ENCODE results near the gene SEMA7A. TPM values are rescaled to one million over a fixed set of nuclear protein-coding genes. Genes with fewer than 3 reads are reported as not detected.

The SEMA7A gene
- total RNA-seq, 1 experiment from 2014 or later: 0.20 TPM

GRCh38 chr15:74389241-74390048, 44.3 kb downstream of the SEMA7A start:
- DNase-seq (ENCODE audit: extremely low read depth, low read depth): no peak

- DNase-seq (ENCODE audit: extremely low read depth, low read depth): no peak
Observed at GRCh38 chr15:74388363-74388951, 45.3 kb downstream of the SEMA7A start.

GRCh38 chr15:74387621-74388362, 46.0 kb downstream of the SEMA7A start:
- no peak for DNase-seq (ENCODE audit: extremely low read depth, low read depth)

DNA sequence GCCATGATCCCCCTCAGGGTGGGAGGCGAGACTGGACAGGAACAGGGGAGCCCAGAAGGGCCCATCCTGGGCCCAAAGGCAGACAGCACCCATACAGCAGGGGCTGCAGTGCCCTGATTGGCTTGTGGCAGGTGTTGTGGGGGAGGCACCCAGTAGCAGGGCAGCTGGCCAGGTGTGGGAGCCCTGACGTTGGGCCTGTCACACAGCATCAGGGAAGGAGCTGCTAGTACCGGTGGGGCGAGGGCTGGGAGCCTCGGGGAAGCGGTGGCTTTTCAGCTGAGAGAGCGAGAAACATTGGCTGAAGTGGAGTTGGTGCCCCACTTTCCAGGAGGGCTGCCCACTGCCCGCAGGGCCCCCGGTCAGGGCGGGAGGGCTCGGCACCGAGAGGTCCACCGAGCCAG, 46.6 kb downstream of the SEMA7A start:
- DNase-seq (ENCODE audit: extremely low read depth, low read depth): no peak

DNA sequence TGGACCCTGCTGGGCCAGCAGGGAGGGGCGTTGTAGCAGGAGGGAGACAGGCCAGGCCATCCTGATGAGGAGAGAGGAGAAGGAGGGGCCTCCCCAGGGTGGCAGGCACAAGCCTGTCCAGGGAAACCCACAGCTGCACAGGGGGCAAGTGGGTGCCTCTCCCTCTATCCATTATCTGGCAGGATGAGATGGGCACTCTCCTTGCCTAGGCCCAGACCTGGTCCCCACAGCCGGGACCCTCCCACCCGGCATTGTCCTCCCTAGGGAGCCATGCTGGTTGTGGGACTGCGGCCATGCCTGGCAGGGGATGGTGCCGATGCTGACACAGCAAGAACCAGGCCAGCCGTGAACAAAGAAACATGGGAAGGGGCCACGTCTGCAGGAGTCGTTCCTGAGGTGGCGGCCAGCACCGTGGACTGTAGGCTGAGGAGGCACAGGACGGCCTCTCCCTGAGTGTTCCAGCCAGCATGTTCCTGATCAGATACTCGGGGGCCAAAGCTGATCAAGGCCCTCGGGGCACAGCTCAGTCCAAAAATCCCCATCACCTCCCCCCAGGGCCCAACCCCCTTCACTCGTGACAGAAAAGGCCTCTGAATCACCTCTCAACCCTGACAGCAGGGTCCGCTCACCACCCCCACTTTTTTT, 47.1 kb downstream of the SEMA7A start:
- no peak for DNase-seq (ENCODE audit: extremely low read depth, low read depth)

GRCh38 chr15:74385733-74386132, 48.0 kb downstream of the SEMA7A start:
- no peak for DNase-seq (ENCODE audit: extremely low read depth, low read depth)

DNA sequence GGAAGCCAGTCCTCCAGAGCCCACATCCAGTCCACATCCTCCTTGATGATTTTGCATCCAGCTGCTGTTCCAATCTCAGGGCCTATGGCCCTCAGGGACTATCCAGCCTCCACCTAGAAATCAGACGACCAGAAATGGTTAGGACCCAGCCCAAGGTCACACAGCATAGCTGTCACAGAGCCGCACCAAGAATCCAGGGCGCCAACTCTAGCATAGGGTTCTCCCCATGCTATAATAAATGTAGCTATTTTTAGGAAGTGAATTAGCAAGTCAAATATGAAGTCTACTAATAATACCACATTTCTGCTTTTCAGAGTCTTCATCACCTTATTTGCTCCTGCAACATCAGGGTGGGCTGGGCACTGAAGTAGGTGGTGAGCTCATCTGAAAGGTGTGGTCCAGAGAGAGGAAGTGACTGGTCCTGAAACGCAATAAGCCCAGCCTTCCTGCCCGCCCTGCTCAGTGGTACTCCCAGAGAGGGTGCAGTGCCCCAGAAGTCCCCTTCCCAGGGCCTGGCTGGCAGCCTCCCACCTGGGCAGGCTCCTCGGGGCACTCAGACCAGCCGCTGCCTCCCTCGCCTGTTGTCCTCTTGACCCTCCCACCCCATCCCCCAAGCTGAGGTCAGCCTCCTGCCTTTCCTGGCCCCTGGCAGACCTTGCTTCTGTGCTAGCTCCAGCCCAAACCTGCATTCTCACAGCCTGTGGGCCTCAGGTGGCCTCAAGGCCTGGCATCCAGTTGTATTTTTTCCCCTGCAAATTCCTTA, 48.7 kb downstream of the SEMA7A start:
- DNase-seq (ENCODE audit: extremely low read depth, low read depth): no peak

GRCh38 chr15:74384566-74384880, 49.2 kb downstream of the SEMA7A start:
- DNase-seq (ENCODE audit: extremely low read depth, low read depth): no peak

DNA sequence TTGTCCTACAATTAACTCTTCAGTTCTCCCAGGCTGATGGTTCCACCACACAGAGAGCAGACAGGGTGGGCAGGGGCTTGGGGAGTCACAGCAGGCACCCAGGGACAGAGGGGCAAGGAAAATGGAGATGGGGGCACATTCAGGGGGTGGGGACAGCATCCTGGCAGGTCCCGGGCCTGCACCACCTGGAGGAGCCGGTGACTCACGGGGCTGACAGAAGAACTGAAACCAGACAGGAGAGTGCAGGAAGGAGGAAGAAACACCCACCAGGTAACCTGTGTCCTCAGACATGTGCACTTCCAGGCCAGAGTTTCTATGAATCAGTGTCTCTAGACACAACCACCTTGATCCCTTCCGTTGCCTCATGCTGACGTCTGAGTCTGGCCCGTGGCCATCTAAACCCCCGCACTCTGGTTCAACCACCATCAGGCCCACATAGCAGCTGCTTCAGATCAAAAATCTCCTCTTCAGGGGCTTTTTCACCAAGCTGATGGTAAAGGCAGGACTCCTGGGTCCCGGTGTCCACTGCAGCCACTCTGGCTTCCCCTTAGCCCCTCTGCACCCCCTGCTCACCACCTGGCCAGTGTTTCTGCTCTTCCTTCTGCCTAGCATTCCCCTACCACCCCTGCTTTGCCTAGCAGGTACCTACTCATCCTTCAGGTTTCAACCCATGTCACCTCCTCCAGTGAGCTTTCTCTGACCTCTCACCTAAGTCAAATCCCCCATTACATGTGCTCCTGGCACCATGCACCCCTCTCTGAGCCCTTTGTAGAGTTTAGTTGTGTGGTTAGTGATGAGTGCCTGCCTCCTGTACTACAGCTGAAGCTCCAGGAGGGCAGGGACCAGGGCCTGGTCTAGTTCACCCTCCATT, 49.8 kb downstream of the SEMA7A start:
- DNase-seq (ENCODE audit: extremely low read depth, low read depth): no peak

DNA sequence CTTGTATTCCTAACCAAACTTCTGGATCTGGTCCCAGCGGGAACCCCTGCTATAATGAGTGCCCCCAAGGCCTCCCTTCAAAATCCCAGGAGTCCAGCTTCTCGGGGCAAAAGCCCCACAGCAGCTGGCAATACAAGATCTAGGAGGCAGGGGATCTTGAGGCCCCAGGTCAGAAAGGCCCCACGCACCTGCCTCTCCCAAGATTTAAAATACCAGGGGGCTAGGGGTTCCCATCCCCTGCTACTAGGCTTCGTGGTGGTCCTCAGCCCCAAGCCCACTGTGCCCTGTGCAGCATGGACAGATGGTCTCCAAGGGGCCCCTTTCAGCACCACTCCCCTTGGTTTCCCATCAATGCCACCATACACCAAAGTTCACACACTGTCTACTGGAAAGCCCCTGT, 50.5 kb downstream of the SEMA7A start:
- no peak for DNase-seq (ENCODE audit: extremely low read depth, low read depth)

DNA sequence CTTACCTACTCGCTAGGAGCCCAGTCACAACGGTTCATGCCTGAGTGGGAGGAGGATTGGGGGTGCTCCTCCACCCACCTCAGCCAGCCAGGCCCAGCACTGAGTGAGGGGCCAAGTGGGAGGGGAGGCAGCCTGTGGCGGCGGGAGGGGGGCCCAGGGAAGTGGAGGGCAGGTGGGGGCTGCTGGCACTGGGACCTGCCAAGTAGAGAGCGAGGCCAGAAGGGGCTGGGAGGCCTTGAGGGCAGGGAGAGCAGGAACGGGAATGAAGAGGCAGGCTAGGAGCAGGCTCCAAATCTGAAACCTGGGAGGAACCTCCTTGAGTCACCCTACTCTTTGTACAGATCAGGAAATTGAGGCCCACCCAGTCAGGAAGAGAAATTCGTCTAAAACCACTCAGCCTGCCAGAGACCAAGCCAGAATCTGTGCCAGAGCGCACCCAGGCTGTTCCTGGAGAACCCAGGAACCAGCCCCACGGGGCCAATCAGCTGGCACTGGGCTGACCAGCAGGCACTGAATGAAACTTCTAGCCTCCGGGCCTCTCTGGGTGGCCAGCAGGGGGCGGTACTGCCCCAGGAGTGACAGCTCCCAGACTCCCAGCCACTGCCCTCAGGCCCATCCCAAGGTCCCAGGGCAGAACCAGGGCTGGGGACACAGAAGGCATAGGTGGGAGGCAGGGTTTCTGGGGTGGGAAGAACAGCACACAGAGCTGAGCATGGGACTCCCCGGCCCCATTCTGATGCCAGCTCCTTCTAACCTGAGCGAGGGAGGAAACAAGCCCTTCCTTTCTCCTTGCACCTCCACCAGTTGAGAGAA, 51.5 kb downstream of the SEMA7A start:
- peak; percentile 75 for DNase-seq (ENCODE audit: extremely low read depth, low read depth)

DNA sequence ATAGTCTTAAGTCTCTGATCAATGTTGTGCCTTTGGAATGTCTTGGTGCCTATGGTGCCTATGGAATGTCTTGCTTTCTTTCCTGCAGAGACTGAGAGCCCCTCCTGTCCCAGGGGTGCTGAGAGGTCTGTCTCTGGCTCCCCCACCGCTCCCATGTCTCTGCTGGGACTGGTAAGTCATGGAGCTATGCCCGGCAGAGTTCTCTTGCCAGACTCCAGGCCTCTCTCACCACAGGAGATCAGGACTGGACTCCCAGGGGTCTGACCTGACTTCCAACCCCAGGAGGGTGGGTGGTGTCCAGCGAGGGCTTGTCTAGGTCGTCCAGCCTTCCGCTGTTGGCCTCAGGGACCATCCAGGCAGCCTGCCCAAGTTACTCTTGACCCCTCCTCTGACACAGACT, 52.3 kb downstream of the SEMA7A start:
- no peak for DNase-seq (ENCODE audit: extremely low read depth, low read depth)

- DNase-seq (ENCODE audit: extremely low read depth, low read depth): no peak
Observed at GRCh38 chr15:74381190-74381453, 52.6 kb downstream of the SEMA7A start.

DNA sequence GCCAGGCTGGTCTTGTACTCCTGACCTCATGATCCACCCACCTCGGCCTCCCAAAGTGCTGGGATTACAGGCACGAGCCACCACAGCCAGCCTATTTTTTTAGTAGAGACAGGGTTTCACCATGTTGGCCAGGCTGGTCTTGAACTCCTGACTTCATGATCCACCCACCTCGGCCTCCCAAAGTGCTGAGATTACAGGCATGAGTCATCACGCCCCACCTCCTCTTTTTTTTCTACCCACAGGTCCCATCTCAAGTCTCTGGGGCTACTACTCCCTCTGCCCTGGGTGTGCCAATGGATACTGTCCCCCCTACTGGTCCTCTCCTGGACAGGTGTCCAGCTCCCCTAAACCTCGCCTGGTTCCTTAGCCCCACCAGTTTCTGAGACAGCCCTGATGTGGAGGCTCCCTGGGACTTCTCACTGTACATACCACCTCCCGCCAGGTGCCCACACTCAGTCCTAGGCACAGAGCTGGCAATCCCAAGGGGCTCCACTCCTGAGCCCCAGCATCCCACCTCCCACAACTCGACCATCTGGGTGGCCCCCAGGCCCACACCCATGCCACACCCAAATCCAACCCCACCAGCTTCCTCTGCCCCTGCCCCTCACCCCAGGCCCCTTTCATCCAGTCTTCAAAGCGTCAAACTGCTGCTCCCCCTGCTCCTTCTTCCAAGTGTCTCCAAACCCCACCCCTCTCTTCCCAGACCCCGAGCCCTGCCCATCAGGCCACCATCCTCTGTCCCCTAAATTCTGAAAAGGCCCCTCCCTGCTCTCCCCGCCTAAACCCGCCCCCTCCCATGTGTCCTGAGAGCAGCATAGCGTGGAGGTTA, 53.2 kb downstream of the SEMA7A start:
- DNase-seq (ENCODE audit: extremely low read depth, low read depth): no peak

GRCh38 chr15:74378848-74379247, 54.9 kb downstream of the SEMA7A start:
- no peak for DNase-seq (ENCODE audit: extremely low read depth, low read depth)

DNA sequence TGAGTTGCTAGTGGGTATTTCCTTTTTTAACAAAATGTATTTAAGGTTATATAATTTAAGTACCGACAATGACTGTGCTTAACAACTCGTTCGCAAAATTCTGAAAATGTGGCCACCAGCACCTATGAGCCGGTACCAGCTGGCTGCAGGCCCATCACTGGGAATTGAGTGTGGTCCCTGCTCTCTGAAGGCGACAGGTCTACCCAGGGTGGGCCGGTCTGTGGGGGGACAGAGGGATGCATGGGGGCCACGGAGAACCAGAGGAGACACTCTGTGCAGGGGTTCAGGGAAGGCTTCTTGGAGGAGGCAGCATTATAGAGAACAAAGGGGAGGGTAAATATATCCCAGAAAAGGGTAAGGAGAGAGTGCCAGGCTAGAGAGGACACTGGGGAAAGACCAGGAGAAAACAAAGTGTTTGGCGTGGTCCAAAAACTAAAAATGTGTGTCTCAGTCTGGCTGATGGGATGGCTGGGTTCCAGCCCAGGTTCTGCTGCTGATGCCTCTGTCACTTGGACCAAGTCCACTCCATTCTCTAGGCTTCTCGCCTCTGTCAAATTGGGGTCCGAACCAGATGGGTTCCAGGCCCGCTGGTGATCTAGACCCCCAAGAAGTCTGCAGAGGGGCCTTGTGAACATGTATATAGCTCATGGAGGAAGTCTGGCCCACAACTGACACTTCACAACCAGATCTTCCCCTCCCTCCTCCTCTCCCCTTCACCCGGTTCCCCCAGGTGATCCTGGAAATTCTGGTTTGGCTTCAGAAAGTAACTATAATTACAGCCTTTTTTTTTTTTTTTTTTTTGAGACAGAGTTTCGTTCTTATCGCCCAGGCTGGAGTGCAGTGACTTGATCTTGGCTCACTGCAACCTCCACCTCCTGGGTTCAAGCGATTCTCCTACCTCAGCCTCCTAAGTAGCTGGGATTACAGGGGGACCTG, 55.7 kb downstream of the SEMA7A start:
- no peak for DNase-seq (ENCODE audit: extremely low read depth, low read depth)

Data from NCI-H460 (cell line).